HG02885 (cell line): ENCODE measurements around the gene CCBE1.
"Not testable (repeated sequence)": the region's sequence is repeated elsewhere in the genome, so short reads cannot be mapped to it uniquely, and the experiment has no call there.

Experiments
- ATAC-seq: cut with Tn5 transposase; IDR thresholded peaks from one replicate; pipeline ENCODE4 v1.9.1; 2021; ENCODE audit warnings: mild to moderate bottlenecking; ENCODE audit not compliant: unreplicated experiment, poor library complexity

CCBE1 gene

GRCh38 chr18:59686260-59686659 is 11.0 kb downstream of the CCBE1 start:
- ATAC-seq = no peak

- ATAC-seq = no peak
Measured at GRCh38 chr18:59685501-59685900, 11.7 kb downstream of the CCBE1 start.

- ATAC-seq = no peak
Measured at GRCh38 chr18:59684777-59685176, 12.4 kb downstream of the CCBE1 start.

- no peak for ATAC-seq
Measured at GRCh38 chr18:59681521-59682004, 15.7 kb downstream of the CCBE1 start.

- no peak for ATAC-seq
Measured at GRCh38 chr18:59681051-59681450, 16.2 kb downstream of the CCBE1 start.

- no peak for ATAC-seq
Measured at GRCh38 chr18:59675346-59675745, 21.9 kb downstream of the CCBE1 start.

- ATAC-seq = no peak
Measured at GRCh38 chr18:59674903-59675270, 22.3 kb downstream of the CCBE1 start.

GRCh38 chr18:59674186-59674902 is 22.9 kb downstream of the CCBE1 start:
- no peak for ATAC-seq

- no peak for ATAC-seq
Measured at GRCh38 chr18:59672235-59672711, 24.9 kb downstream of the CCBE1 start.

- ATAC-seq = no peak
Measured at GRCh38 chr18:59671551-59671950, 25.7 kb downstream of the CCBE1 start.

GRCh38 chr18:59669872-59670657 is 27.2 kb downstream of the CCBE1 start:
- ATAC-seq = no peak

- ATAC-seq = no peak
Measured at GRCh38 chr18:59667488-59667887, 29.7 kb downstream of the CCBE1 start.

GRCh38 chr18:59666007-59666402 is 31.2 kb downstream of the CCBE1 start:
- ATAC-seq = not testable (repeated sequence)

- no peak for ATAC-seq
Measured at GRCh38 chr18:59665057-59666006, 31.9 kb downstream of the CCBE1 start.

GRCh38 chr18:59664329-59664728 is 32.9 kb downstream of the CCBE1 start:
- no peak for ATAC-seq

GRCh38 chr18:59663096-59663495 is 34.1 kb downstream of the CCBE1 start:
- ATAC-seq = no peak

GRCh38 chr18:59661891-59662701 is 35.1 kb downstream of the CCBE1 start:
- no peak for ATAC-seq

- no peak for ATAC-seq
Measured at GRCh38 chr18:59660786-59661743, 36.2 kb downstream of the CCBE1 start.
